Activated T-cell treated with anti-CD3 and anti-CD28 coated beads, Interleukin-2, amount 50 U/mL, for 48 hours (primary cell): ENCODE data around the gene FLYWCH1.

Experiments
- DNase-seq, 2 experiments: peaks; one replicate each; pipeline ENCODE4 v3.0.0-alpha.2; 2020

The FLYWCH1 gene

DNA sequence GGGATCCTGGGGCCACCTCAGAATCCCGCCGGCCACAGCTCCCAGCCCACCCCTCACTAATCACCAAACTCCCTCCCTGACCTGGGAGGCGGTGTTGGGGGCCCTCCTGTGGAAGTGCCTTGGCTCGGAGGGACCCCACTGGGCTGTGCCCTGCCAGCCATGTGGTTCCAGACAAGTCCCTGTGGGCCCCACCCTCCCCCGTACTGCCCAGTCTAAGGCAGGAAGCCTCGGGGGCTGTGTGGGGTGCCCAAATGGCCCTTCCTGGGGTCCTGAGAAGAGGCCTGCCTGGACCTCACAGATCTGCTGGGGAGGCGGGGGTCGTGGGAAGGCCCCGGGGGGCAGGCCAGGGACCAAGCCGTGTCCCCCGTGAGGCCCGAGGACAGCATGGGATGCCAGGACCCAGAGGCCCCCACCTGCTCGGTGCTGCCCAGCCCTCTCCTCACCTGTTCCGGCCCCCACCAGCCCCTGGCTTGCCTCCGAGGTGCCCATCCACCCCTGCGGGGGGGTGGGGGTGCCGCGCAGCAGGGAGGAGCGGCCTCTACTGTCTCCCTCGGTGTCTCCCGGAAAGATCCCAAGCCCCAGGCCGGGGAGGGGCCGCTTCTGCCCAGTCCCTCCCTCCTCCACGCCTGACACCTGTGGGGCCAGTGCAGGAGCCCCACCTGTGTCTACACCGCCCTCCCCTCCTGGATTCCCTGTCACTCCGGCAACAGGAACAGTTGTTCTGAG lies 43.1 kb downstream of the FLYWCH1 start:
- DNase-seq: no peak

DNA sequence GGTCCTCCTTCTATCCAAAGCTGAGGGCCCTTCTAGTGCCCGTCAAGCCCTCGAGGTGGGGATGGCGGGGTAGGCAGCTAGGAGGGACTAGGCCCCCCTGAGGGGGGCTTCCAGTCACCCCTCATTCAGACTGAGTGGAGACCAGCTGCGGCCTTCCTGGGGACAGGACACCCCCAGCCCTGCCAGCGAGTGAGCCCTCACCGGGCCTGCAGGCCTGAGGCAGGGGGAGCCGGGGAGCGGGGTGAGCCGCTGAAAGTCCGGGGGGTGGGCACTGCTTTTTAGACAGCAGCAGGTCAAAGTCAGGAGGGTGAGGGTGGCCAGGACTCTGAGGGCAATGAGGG lies 43.7 kb downstream of the FLYWCH1 start:
- no peak for DNase-seq

DNA sequence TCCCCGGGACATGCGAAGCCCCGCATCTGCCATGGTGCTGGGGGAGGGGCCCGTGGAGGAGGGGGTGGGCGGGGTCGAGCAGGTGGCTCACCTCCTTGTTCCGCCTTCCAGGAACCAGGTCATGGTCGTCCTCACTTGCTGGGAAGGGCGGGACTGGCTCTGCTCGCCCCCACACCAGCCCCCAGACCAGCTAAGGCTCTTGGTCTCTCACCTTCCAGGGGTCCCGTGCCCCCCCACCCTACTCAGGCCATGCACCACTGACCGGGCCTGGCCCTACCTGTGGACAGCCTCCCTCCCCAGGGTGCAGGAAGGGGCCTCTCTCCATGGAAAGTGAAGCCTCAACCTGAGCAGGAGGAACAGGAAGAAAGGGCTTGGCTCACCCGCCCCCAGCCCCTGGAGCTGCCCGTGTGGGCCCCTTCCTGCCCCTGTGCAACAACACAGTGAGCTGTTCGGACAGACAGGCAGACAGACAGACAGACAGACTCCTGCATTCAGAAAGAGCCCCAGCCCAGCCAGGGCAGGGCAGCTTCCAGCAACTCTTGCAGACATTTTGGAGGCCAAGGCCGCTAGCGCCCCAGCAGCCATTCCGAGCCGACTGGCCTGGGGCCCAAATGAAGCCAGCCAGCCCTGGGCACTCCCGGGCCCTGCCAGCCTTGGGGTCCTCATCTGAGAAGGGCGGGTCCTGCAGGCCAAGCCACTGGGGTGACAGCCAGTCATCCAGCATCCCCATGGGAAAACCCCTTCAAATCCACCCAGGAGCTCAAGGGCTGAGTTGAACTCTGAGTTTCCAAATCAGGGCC lies 44.2 kb downstream of the FLYWCH1 start:
- DNase-seq: no peak

DNA sequence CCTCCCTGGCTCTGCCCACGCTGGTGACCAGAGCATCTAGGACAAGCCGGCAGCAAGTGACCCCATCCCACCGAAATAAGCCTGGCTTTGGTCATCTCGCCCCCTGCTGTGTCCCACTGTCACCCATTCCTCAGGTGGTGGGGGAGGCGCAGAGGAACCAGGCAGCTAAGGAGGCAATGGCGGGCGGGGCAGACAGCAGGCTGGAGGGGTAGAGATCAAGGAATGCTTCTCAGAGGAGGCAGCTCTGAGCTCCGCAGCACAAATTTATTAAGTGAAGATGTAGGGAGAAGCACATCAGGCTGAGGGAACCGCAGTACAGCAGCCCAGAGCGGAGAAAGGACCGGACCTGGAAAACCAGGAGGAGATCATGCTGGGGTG lies 44.8 kb downstream of the FLYWCH1 start:
- no peak for DNase-seq

DNA sequence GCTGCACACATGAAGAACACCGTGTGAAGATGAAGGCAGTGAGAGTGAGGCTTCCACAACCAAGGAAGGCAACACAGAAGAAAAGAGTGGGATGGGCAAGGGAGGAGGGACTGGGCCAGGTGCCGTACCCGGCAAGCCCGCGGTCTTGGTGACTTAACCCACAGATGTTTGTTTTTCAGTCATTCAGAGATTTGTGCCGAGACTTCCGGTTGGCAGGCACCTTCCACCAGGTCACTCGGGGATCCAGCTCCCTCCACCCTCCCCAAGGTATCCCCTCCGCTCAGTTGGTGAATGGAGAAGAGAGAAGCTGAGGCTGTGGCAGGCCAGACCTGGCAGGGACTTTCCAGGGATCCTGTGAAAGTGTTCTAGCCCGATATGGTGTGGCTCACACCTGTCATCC lies 47.5 kb downstream of the FLYWCH1 start:
- DNase-seq: no peak

DNA sequence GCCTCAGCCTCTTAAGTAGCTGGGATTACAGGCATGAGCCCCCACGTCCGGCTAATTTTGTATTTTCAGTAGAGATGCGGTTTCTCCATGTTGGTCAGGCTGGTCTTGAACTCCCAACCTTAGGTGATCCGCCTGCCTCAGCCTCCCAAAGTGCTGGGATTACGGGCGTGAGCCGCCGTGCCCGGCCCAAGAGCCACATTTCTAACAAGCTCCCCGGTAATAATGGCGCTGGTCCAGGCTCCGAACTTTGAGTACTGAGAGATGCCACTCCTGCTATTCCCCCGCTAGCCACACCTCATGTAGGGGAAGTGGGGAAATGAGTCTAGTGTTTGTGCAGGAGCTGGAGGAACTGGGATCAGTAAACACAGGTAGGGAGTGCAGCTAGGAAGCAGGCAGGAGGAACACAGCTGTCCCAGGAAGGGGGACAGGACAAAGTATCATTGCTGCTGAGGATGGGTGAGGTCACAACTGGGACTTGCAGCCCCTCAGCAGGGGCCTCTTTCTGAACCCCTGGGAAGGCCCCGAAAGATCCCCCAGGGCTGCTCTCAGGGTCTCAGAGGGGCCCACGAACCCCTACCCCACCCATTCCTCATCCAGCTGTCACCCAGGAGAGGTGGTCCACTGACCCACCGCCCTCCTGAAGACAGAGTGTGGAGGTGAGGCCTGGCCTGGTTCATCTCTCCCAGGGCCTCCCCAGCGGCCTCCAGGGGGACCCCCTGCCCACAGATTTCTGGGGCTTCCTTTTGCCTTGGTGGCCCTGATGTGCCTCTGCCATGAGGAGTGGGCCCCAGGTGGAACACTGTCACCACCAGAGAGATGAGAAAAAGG lies 48.7 kb downstream of the FLYWCH1 start:
- DNase-seq: no peak

DNA sequence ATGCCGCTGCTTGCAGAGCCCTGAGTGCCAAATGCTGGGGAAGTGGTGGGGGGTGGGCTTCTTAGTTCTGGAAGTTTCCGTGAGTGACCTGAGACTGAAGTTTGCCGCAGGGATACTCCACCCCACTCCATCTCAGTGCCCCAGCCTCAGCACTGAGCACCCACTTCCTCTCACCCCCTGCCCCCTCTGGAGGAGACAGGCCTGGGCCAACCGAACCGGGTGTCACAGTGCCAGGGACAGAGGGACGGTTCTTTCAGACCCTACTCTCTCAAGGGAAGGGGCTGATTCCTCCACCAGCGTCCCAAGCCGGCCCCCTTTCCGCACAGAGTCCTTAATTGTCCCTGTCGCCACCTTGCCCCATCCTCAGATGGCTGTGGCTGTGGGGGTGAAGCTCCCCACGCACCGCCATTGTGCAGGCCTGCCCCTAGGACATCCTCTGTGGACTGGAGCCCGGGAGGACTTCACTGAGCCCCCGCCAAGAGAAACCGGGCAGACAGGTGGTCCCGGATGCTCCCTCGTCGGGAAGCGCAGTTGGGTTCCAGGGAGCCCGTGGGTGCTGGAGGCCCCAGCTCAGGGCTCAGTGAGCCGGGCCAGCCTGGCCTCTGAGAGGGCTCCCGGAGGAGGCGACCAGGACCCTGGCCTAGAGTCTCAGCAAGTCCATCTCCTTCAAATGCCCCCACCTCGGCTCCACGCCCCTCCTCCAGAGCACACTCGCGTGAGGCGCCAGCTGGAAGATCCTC lies 50.8 kb downstream of the FLYWCH1 start:
- peak in 1 of 2 experiments; percentile 32 for DNase-seq

DNA sequence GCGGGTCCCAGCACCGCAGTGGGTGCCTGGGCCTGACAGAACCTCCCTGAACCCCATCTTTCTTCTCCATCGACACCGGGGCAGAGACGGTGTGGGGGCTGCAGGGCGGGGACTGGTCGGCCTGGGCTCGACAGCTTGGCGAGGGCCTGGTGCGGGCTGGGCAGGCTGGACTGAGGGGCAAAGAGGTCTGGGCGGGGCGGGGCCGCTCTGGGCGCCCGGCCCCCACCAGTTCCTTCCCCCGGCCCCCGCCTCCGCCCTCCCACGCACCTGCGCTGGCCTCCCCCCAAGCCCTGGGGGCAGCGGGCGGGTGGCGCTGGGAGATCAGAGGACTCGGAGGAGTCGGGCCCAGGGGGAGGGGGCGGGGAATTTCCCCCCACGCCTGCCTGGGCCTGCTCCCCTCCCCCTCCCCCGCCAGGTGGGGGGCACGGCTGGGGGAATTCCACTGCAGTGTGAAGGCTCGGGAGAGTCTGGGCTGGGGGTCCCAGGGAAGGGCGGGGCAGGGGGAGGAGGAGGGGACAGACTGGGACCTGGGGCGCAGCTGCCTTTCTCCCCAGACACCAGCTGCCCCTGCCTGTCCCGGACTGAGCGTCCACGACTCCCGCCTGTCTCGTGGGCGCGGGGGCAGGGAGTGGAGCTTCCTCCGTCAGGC lies 51.5 kb downstream of the FLYWCH1 start:
- peak in 1 of 2 experiments; percentile 30 for DNase-seq

DNA sequence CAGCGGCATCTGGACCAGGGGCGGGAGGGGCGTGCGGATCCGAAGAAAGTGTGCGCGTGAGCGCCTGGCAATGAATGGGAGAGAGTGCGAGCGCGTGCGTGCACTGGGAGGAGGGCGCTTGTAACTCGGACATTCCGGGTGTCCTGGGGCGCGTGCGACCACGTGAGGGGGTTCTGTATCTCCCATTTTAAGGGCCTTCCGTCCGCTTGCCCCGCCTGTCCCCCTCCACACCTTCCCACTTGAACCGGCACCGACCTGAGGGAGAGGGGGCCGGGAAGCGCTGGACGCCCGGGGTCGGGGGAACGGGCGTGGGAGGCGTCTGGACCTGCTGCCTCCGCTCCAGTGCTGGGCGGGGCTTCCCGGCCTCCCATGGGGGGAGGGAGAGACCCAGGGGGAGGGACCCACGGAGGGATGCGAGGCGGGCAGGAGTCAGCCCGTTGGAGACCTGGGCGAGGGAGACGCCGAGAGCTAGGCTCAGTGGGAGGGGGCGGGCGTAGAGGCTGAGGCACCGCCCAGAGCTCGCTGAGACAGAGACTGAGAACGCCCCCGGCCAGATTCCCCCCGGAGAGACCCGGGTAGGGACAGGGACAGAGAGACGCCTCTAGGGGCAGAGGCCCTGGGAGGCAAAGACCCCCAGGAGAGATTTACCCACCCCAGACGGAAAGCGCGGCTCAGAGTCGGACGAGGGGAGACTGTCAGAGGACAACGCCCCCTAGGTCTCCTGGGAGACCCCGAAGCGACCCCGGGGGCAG lies 52.2 kb downstream of the FLYWCH1 start, which contains the start of gene KREMEN2:
Gene KREMEN2 (plus strand): TSS at position 553 of the 752 bp plus-strand sequence. CDS start 246 bp downstream, outside the sequence.
- peak in 1 of 2 experiments; percentile 56 for DNase-seq

DNA sequence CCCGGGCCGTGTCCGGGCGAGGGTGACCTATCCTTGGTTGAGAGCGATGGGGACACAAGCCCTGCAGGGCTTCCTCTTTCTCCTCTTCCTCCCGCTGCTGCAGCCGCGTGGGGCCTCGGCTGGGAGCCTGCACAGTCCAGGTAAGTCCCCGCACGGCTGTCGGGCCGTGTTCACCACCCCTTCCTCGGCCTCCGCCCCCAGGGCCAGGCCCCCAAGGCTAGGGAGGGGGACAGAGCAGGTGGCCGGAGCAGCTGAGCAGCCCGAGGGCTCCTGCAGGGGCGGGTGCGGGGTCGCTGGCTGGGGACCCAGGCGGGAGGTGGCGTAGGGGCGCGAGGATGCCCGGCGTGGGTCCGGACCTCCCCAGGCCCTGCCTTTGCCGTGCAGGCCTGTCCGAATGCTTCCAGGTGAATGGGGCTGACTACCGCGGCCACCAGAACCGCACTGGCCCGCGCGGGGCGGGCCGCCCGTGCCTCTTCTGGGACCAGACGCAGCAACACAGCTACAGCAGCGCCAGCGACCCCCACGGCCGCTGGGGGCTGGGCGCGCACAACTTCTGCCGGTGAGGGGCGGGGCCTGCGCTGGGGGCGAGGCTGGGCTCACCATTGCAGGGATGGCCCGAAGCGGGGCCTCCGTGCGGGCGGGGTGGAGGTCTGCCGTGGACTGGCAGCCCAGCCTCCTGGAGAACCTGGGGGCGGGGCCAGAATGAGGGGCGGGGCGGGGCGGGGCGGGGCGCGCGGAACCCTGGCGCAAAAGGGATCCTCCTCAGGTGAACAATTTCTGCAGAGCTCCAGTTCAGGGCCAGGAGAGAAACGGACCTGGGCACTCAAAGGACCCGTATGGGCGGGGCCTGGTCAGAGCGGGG lies 53.0 kb downstream of the FLYWCH1 start:
- DNase-seq: peak; percentile 72 to 80

DNA sequence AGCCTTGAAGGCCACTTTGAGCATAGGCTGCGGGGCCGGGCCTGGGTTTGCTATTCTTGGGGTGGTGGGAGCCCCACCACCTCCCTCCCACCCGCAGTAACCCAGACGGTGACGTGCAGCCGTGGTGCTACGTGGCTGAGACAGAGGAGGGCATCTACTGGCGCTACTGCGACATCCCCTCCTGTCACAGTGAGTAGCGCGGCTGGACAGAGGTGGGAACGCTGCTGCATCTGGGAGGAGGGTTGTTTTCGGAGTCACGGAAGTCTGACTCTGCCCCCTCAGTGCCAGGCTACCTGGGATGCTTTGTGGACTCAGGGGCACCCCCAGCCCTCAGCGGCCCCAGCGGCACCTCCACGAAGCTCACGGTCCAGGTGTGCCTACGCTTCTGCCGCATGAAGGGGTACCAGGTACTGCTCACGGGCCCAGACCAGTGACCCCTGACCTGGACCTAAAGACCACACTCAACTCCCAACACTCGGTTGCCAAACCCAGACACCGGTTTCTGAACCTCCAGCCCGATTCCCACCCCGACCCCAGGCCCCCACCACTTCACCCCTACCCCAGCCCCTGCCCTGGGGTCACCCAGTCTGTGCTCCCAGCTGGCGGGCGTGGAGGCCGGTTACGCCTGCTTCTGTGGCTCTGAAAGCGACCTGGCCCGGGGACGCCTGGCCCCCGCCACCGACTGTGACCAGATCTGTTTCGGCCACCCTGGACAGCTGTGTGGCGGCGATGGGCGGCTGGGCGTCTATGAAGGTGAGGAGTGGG lies 54.5 kb downstream of the FLYWCH1 start:
- no peak for DNase-seq

DNA sequence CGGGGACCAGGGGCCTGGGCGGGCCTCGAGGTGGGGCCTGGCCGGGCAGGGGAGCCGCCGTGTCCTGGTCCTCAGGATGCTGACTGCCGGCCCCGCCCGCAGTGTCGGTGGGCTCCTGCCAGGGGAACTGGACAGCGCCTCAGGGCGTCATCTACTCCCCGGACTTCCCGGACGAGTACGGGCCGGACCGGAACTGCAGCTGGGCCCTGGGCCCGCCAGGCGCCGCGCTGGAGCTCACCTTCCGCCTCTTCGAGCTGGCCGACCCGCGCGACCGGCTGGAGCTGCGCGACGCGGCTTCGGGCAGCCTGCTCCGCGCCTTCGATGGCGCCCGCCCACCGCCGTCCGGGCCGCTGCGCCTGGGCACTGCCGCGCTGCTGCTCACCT lies 55.1 kb downstream of the FLYWCH1 start:
- DNase-seq: peak in 1 of 2 experiments; percentile 35

DNA sequence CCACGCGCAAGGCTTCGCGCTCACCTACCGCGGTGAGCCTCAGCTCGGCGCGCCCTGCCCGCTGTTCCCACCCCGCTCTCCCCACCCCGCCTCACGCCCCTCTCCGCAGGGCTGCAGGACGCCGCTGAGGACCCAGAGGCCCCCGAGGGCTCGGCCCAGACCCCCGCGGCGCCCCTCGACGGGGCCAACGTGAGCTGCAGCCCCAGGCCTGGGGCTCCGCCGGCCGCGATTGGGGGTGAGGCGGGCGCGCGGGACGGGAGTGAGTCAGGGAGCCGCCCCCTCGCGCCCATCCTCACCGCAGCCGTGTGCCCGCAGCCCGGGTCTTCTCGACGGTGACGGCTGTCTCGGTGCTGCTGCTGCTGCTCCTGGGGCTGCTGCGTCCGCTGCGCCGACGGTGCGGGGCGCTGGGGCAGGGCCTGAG lies 55.5 kb downstream of the FLYWCH1 start:
- peak in 1 of 2 experiments; percentile 37 for DNase-seq

DNA sequence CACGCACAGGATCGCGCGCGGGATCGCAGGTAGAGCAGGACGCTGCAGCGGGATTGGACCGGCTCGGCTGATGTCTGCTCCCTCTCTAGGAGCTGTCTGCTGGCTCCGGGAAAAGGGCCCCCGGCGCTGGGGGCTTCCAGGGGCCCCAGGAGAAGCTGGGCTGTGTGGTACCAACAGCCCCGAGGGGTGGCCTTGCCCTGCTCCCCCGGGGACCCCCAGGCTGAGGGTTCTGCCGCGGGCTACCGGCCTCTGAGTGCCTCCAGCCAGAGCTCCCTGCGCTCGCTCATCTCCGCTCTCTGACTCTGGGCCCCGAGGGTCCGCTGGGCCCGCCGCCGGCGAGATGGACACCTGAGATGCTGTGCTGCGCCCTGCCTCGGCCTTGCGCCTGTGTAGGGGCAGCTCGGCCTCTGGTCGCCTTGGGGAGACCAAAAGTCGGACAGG lies 56.0 kb downstream of the FLYWCH1 start:
- no peak for DNase-seq

DNA sequence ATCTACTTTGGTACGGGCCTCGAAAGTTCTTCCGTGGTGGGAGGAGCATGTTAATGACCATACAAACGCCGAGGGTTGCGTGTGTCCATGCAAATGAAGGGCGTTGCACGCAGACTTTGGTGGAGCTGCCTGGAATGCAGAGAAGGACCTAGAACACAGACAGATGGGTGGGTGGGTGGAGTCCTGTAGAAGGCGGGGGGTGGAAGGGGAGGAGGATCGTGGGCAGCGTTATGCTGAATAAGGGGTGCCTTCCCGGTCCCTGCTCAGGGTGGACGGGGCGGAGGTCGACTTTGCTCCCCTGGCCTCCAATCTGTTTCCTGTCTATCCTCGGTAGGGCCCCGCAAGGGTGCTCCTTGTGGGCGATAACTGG lies 56.6 kb downstream of the FLYWCH1 start:
- DNase-seq: no peak

DNA sequence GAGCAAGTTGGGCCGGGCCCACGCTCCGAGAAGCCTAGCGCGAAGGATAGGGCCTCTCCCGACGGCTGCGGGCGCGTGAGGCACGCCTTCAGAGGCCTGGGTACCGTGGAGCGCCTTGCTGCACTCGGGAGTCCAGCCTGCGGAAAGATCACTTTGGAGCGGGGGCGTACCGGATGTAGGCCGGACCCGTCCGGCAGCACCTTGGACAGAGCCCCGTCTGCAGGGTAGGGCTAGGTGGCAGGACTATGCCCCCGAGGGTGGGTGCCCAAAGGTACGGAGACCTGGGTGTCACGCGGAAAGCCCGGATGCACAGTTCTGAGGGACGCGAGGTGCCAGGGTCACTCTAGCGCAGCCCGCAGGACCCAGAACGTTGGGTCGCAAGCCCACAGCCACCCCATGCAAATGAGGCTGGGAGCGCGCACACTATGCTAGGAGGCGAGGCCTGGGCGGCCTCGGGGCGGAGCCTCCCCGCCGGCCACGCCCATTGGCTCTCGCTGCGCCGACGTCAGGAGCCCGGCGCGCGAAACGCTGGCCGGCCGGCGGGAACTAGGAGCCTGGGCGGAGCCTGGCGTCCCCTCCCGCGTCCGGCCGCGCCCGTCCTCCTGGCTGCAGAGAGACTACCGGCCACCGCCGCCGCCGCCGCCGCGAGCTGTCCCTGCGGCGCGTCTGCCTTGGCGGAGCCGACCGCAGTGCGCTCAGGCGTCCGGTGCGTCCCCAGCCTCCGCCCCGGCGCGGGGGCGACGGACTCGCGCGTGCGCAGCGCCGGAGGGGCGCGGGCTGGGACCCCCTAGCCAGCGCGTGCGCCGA lies 57.2 kb downstream of the FLYWCH1 start, which contains the start of gene PAQR4:
Gene PAQR4 (plus strand): TSS at position 611 of the 807 bp plus-strand sequence. CDS start 327 bp downstream, outside the sequence.
- DNase-seq: peak; percentile 92

DNA sequence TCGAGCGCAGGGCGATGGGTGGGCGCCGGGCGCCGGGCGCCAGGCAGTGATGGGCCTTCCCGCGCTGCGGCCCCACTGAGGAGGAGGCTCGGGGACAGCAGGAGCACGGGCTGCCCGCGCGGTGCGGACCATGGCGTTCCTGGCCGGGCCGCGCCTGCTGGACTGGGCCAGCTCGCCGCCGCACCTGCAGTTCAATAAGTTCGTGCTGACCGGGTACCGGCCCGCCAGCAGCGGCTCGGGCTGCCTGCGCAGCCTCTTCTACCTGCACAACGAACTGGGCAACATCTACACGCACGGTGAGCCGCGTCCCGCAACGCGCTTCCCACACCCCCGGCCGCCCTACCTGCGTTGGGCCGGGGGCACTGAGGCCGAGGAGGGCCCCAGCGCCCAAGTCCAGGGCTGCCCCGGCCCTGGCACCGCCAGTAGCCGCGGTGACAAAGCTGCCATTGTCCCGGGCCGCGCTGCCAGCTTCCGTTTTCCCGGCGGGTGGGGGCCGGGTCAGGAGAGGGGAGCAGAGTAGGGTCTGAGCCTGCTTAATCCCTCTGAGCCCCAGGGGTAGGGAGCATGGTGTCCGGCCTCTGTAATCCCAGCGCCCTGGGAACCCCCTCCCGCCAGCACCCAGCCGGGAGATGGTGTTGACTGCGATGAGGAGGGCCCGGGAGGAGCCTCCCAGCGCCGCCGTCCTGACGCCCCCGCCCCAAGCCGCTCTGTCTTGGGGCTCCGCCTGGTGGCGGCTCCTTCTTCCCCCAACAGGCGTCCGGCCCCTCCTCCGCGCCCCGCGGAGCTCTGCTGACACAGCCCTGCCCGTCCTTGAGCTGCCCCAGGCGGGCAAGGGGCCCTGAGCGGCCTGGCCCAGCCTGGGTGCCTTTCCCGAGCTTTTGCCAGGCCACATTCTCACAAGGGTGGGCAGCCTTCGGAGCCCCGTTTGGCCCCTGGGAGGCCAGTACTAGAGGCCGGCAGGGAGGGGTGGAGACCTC lies 58.1 kb downstream of the FLYWCH1 start:
- peak; percentile 89 to 92 for DNase-seq
